GM18951 (cell line): ENCODE data around the gene ARSD.

Experiments
- POLR2A ChIP-seq: IDR thresholded peaks from 4 replicates; pipeline ENCODE4 v1.6.1; 2011; ENCODE audit warnings: mild to moderate bottlenecking; ENCODE audit not compliant: insufficient read length, insufficient read depth; ENCODE audit errors: extremely low read depth
- in situ Hi-C: fragments of 300-500 bp; cut with MboI; formaldehyde crosslinking; loops from one replicate; pipeline ENCODE4 v1.12.0; 2022; ENCODE audit warnings: low sequenced_read_pairs, mixed read lengths, inconsistent platforms; ENCODE audit not compliant: unreplicated experiment

Gene ARSD

DNA sequence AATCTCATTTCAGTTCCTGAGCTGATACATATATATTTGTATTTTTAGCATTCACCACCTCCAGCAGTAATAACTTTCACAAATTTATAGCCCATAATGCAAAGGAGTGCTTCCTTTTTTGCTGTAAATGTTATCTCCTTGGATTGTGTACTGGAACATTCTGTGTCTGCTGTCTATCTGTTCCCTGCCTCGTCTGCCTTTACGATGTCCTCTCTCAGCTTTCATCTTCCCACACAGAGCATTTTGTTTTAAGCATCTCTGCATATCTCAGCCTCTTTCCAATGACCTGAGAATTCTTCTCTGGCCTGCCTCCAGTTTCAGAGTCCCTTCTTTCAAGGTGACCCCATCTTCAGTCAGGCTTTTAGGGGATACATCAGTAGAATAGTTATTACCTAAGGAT, 57.3 kb downstream of the ARSD start:
- no peak for TF ChIP-seq POLR2A
- in situ Hi-C loops, result no loop called here

DNA sequence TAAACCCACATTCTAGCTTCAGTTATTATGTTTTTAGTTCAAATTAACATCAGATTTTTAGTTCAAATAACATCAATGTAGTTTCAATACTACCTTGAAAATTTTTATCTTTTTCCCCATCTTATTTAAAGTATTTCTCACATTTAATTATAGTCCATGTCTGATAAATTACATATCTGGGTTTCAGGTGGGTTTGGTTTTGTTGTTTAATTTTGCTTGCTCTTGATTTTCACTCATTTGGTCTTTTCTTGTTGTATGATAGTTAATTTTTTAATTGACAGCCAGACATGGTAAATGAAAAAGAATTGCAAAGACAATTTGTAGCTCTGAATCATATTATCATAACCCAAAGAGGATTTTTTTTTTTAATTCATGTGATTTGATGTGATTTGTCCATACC, 58.5 kb downstream of the ARSD start:
- in situ Hi-C loops, result no loop called here
- no peak for TF ChIP-seq POLR2A

DNA sequence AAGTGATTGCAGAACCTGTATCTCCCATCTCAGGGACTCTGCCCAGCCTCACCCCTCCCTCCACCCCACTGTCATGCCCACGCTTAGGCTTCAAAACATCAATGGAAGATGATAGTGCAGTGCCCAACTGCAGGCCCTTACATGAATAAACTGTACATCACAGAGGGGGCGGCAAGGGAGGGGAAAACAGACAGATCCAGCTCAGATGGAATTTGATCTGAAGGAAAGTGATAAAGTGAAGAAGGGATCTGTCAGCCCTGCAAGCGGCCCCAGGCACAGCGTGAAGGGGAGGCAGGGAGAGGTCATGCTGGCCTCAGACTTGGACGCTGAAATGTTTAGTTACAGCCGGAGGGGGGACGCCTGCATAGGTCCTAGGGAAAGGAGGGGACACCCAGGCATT, 61.9 kb downstream of the ARSD start:
- TF ChIP-seq POLR2A, result no peak
- in situ Hi-C loops, result no loop called here

DNA sequence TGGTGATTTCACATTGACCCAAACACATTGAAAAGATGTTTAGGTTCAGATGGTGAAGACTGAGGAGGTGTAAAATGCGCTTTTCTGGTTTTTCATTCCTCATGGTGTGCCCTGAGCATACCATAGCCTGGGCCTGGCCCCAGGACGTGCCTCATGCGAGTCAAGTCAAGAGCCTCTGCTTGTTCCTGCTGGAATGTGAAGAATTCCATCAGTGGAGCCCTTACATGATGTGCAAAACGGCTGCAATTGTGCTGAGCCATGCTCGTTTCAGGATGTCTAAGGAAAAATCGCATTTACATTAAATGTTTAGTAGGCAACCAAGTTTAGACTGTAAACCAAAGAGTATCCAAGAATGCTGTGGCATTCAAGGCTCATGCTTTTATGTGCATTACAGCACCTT, 65.5 kb downstream of the ARSD start:
- in situ Hi-C loops, result no loop called here
- TF ChIP-seq POLR2A, result no peak

DNA sequence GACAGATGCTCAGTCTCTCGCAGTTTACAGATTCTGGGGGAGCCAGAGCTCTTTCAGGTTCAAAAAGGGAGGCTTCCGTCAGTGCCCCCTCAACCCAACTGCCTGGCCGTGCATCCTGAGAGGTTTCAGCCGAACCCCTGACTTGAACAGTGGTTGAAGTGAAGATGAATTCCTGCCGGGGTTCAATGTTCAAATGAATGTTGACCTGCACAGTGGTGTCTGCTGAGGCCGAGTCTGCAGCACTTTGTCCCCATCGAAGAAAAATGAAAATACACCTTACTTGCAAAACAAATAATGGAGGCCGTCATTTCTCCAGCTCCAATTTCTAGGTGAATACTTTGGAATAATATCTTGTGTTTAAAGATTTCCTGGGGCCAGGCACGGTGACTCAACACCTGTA, 66.7 kb downstream of the ARSD start:
- in situ Hi-C loops, result no loop called here
- no peak for TF ChIP-seq POLR2A

DNA sequence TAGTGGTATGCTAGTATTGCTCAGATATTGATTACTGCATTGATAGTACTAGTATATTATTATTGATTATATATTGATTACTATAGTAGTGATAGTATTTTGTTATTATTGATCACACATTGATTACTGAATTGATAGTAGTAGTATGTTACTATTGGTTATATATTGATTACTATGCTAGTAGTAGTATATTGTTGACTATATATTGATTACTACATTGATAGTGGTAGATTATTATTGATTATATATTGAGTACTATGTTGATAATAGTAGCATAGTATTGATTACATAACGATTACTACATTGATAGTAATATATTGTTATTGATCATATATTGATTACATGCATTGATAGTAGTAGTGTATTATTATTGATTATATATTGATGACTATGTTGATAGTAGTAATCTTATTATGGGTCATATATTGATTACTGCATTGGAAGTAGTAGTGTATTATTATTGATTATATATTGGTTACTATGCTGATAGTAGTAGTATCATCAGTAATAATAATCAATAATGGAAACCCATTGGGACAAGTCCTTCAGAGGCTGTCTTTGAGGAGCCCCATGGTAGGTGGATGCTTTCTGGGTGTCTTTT, 69.8 kb downstream of the ARSD start:
- in situ Hi-C loops, result no loop called here
- TF ChIP-seq POLR2A, result no peak

DNA sequence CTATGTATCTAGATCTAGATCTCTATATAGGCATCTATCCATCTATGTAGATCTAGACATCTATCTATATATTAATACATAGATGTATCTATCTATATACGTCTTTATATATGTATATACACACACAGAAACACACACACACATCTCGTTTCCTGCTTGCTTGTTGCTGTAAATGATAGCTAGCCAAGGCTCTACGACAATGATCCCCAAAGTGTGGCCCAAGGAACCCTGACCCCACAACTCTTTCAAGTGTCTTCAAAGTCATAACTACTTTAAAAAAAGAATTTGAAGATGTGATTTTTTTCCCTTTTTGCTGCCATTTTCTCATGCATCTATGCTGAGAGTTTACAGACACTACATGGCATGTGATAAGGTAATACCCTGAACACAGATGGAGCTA, 71.6 kb downstream of the ARSD start:
- in situ Hi-C loops, result no loop called here
- no peak for TF ChIP-seq POLR2A

DNA sequence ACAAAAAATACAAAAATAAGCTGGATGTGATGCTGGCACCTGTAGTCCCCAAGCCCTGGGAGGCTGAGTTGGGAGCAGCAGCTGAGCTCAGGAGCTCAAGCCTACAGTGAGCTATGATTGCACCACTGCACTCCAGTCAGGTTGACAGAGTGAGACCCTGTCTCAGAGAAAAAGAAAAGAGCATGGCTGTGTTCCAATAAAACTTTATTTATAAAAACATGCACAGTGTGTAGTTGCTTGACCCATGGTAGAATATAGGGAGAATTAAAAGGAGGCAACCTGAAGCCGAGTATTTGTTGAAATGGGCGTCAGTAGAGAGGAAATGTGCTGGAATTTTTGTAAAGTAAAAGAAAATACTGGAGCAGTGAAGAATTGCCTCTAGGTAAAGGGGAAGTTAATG, 73.4 kb downstream of the ARSD start:
- in situ Hi-C loops, result no loop called here
- no peak for TF ChIP-seq POLR2A

DNA sequence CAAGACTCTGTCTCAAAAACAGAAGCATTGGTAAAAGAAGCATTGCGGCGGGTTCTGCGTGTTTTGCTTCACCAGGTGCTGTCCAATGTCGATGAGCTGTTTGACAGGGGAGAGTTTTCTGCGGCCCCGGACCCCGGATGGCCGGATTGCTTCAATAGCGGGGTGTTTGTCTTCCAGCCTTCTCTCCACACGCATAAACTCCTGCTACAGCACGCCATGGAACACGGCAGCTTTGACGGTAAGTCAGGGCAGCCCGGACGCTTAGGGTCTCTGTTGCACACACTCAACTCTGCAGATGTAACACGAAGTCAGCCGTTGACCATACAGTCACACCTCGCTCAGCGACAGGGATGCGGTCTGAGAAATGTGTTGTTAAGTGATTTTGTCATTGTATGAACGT, 74.2 kb downstream of the ARSD start:
- no peak for TF ChIP-seq POLR2A
- in situ Hi-C loops, result no loop called here
